Skeletal muscle satellite cell (primary cell): ENCODE results near the gene IGSF3.
"Not testable (repeated sequence)": the region's sequence is repeated elsewhere in the genome, so short reads cannot be mapped to it uniquely, and the experiment has no call there.

Experiments used
- H3K27me3 ChIP-seq: 2 replicates; pipeline ENCODE4 v1.7.0; 2013; ENCODE audit warnings: low read length; ENCODE audit not compliant: control insufficient read depth, insufficient read depth
- H3K36me3 ChIP-seq: 2 replicates; pipeline ENCODE4 v1.7.0; 2013; ENCODE audit warnings: mild to moderate bottlenecking, control low read depth, low read length; ENCODE audit not compliant: insufficient read depth
- H3K4me1 ChIP-seq: 2 replicates; pipeline ENCODE4 v1.7.0; 2013; ENCODE audit warnings: low read length; ENCODE audit not compliant: control insufficient read depth, insufficient read depth
- H3K4me2 ChIP-seq: 2 replicates; pipeline ENCODE4 v1.7.0; 2013; ENCODE audit warnings: mild to moderate bottlenecking, low read length
- H3K4me3 ChIP-seq: 2 replicates; pipeline ENCODE4 v1.7.0; 2013; ENCODE audit warnings: low read length
- H3K9ac ChIP-seq: 2 replicates; pipeline ENCODE4 v1.7.0; 2013; ENCODE audit warnings: mild to moderate bottlenecking, low read depth, low read length, moderate library complexity
- H3K9me3 ChIP-seq: replicated peaks from 2 replicates; pipeline ENCODE4 v1.7.0; 2013; ENCODE audit warnings: mild to moderate bottlenecking, control low read depth, low read length

IGSF3 gene

GRCh38 chr1:116591951-116592605 is 75.5 kb downstream of the IGSF3 start:
- H3K4me3 ChIP-seq, H3K27me3 ChIP-seq, H3K9ac ChIP-seq, H3K4me2 ChIP-seq, H3K36me3 ChIP-seq, H3K4me1 ChIP-seq, H3K9me3 ChIP-seq: not testable (repeated sequence)

- H3K9ac ChIP-seq: not testable (repeated sequence)
These were observed 76.3 kb downstream of the IGSF3 start for GRCh38 chr1:116591006-116591950.

GRCh38 chr1:116590359-116591005 is 77.1 kb downstream of the IGSF3 start:
- not testable (repeated sequence) for H3K9ac ChIP-seq, H3K36me3 ChIP-seq, H3K9me3 ChIP-seq, H3K4me1 ChIP-seq, H3K27me3 ChIP-seq, H3K4me3 ChIP-seq, H3K4me2 ChIP-seq

More at GRCh38 chr1:116591006-116591950, 76.3 kb downstream of the IGSF3 start:
- H3K4me2 ChIP-seq, H3K36me3 ChIP-seq, H3K4me3 ChIP-seq, H3K27me3 ChIP-seq, H3K9me3 ChIP-seq, H3K4me1 ChIP-seq: not testable (repeated sequence)

- not testable (repeated sequence) for H3K4me1 ChIP-seq, H3K36me3 ChIP-seq, H3K27me3 ChIP-seq, H3K9ac ChIP-seq, H3K9me3 ChIP-seq, H3K4me3 ChIP-seq, H3K4me2 ChIP-seq
These were observed 78.3 kb downstream of the IGSF3 start for GRCh38 chr1:116589101-116589735.

- no peak overlapping the region for H3K9ac ChIP-seq
- H3K27me3 ChIP-seq: peaks cover 9% of the 10 kb centered on the region
- no peaks in the 10 kb centered on the region for H3K9me3 ChIP-seq
- H3K4me3 ChIP-seq: no peak overlapping the region
- no peaks in the 10 kb centered on the region for H3K36me3 ChIP-seq
- H3K4me2 ChIP-seq: no peak overlapping the region
- no peaks in the 10 kb centered on the region for H3K4me1 ChIP-seq
These were observed 79.9 kb downstream of the IGSF3 start for GRCh38 chr1:116587501-116588227.

GRCh38 chr1:116586741-116587143 is 80.8 kb downstream of the IGSF3 start:
- H3K9ac ChIP-seq: no peak overlapping the region

GRCh38 chr1:116585886-116586285 is 81.6 kb downstream of the IGSF3 start:
- no peaks in the 10 kb centered on the region for H3K9me3 ChIP-seq
- no peaks in the 10 kb centered on the region for H3K4me1 ChIP-seq
- H3K36me3 ChIP-seq: no peaks in the 10 kb centered on the region
- H3K9ac ChIP-seq: no peak overlapping the region
- H3K4me3 ChIP-seq: no peak overlapping the region
- peaks cover 9% of the 10 kb centered on the region for H3K27me3 ChIP-seq
- no peak overlapping the region for H3K4me2 ChIP-seq

More at GRCh38 chr1:116586741-116587143, 80.8 kb downstream of the IGSF3 start:
- Histone ChIP-seq H3K4me2 (no peak overlapping the region), H3K4me1 (no peaks in the 10 kb centered on the region), H3K9me3 (no peaks in the 10 kb centered on the region), H3K36me3 (no peaks in the 10 kb centered on the region), H3K27me3 (peaks cover 9% of the 10 kb centered on the region), H3K4me3 (no peak overlapping the region)

GRCh38 chr1:116581323-116581885 is 86.1 kb downstream of the IGSF3 start:
- H3K9me3 ChIP-seq: no peaks in the 10 kb centered on the region
- H3K4me3 ChIP-seq: no peak overlapping the region
- H3K9ac ChIP-seq: no peak overlapping the region
- H3K4me1 ChIP-seq: no peaks in the 10 kb centered on the region
- H3K27me3 ChIP-seq: peaks cover 19% of the 10 kb centered on the region
- H3K4me2 ChIP-seq: no peak overlapping the region
- no peaks in the 10 kb centered on the region for H3K36me3 ChIP-seq

- H3K27me3 ChIP-seq: peaks cover 23% of the 10 kb centered on the region
- H3K4me3 ChIP-seq: no peak overlapping the region
- H3K9ac ChIP-seq: no peak overlapping the region
- no peaks in the 10 kb centered on the region for H3K36me3 ChIP-seq
- no peaks in the 10 kb centered on the region for H3K9me3 ChIP-seq
- H3K4me2 ChIP-seq: no peak overlapping the region
- H3K4me1 ChIP-seq: no peaks in the 10 kb centered on the region
These were observed 86.8 kb downstream of the IGSF3 start for GRCh38 chr1:116580446-116581322.

- Histone ChIP-seq H3K36me3 (no peaks in the 10 kb centered on the region), H3K27me3 (peaks cover 20% of the 10 kb centered on the region), H3K4me1 (peaks cover 4% of the 10 kb centered on the region), H3K4me2 (no peak overlapping the region), H3K9ac (no peak overlapping the region), H3K9me3 (no peaks in the 10 kb centered on the region), H3K4me3 (no peak overlapping the region)
These were observed 88.2 kb downstream of the IGSF3 start for GRCh38 chr1:116579259-116579875.
